GM19023 (cell line): ENCODE results near the gene TRMT1L.

Experiments used
- ATAC-seq: cut with Tn5 transposase; IDR thresholded peaks from one replicate; pipeline ENCODE4 v1.9.1; 2021; ENCODE audit warnings: mild to moderate bottlenecking, moderate library complexity; ENCODE audit not compliant: unreplicated experiment

Gene TRMT1L

DNA sequence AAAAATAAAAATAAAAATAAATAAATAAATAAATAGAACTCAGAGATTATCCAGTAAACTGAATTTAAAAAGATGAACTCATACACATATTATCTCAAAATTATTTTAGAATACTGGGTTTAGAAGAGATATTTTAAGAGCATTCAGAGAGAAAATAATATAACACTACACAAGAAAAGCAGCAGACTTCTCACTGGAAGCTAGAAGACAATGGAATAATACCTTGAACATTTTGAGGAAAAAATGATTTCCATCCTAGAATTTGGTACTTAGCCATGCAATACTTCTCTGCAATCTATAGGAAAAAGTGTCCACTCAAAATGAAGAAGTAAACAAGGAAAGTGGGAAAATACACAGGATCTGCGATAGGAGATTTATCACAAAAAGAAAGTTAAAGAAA lies 24.2 kb downstream of the TRMT1L start:
- ATAC-seq = no peak

DNA sequence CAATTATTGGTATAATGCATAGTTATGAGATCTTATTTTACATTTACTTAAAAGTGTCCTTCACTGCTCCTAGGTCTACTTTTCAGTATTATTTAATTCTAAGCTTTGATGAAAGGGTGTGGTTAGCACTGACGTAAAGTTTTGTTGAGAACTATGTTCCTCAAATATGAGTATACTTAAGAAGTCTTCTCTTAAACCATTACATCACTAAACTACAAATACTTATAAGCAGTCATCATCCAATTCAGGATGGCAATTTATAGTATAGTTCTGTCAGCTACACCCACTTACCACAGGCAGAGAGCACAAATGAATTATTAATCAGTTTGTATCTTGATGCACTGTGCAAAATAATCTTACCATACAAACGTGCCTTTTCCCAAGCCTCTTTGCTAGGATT lies 27.0 kb downstream of the TRMT1L start:
- ATAC-seq = no peak

DNA sequence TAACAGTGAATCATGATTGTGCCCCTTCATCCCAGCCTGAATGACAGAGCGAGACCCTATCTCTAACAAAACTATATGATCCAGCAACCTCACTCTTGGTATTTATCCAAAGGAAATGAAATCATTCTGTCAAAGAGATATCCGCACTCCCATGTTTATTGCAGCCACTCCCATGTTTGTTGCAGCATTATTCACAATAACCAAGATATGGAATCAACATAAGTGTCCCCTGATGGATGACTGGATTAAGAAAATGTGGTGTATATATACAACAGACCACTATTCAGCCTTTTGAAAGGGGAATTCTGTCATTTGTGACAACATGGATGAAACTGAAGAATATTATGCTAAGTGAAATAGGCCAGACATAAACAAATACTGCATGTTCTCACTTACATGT lies 44.4 kb downstream of the TRMT1L start:
- no peak for ATAC-seq

GRCh38 chr1:185111873-185112272 lies 44.9 kb downstream of the TRMT1L start:
- no peak for ATAC-seq

DNA sequence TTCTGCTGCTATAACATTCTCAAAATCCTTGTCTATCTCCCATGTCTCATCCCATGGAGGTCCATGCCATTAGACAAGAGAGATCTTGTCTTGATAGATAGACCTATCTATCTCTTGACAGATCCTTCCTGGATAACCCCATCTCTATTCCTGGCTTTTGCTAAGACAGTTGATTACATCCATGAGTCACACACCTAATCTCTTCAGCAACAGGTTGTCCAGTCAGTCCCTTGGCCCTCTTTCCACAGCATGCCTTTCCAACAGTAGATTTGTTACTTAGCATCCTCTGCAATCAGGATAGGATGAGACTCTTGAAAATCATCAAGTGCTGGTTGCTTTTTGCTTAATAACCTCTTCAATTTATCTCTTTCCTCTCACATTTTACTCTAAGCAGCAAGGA lies 46.6 kb downstream of the TRMT1L start:
- ATAC-seq = no peak

DNA sequence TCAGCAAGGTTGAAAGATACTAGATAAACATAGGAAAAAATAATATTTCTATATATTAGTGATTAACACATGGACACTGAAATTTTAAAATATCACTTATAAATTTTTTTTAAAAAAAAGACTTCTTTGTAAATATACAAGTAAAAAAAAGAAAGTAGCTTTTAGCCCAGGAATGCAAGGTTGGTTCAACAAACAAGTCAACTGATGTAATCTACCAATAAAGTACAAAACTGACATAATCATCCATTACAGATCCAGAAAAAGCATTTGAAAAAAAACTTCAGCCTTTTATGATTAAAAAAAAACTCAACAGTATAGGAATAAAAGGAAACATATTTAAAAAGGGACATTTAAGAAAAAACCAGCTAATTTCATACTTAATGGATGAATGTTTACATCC lies 48.4 kb downstream of the TRMT1L start:
- no peak for ATAC-seq

DNA sequence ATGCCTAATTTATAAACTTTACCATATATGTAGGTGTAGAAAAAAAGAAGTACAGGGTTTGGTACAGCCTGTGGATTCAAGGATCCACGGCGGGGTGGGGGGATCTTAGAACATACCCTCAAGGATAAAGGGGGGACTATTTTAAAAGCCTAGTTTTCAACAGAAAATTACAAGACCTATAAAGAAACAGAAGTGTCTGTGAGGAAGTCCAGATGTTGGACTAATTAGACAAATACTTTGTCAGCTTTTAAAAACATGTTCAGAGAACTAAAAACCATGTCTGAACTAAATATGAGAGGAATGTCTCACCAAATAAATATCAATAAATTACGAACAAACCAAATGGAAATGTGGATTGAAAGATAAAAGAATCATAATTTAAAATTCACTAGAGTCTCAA lies 51.6 kb downstream of the TRMT1L start:
- ATAC-seq = no peak

DNA sequence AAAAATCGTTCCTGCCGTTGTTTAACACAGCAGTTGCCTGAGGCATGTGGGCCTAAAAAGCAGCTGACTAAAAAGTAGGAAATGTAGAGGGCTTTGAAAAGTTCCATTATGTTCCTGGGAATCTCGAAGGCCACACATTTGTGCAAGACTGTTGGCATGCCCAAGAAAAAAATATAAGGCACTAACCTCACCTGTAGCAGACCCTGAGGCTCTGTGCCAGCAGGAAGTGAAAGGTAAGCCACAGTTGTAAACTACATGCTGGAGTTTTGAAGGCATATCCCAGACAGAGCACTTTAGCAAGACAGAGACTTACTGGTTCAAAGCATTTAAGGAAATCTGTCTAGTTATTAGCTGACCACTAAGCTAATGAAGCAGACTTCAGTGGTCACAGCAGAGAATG lies 52.7 kb downstream of the TRMT1L start:
- no peak for ATAC-seq

- no peak for ATAC-seq
Measured at GRCh38 chr1:185096531-185096930, 60.2 kb downstream of the TRMT1L start.

DNA sequence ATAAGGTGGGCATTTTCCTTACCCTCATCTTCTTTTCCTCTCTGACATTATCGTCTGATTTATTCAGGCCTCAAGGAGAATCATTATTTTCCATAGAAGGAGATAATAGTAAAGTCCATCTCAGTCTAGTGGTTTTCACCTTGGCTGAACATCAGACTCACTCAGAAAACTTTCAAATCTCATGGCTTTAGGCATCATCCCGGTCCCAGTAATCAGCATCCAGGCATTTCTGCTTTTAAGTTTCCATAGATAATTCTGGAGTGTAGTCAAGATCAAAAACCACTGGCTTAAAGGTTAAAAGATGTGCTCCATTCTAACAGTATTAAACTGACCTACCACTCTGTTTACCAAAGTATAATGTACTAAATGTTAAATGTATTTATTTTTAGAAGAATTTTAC lies 62.0 kb downstream of the TRMT1L start:
- no peak for ATAC-seq

GRCh38 chr1:185091480-185091879 lies 65.3 kb downstream of the TRMT1L start:
- ATAC-seq = no peak

- ATAC-seq = no peak
Measured at GRCh38 chr1:185087746-185088145, 69.0 kb downstream of the TRMT1L start.

- ATAC-seq = no peak
Measured at GRCh38 chr1:185087101-185087500, 69.7 kb downstream of the TRMT1L start.

DNA sequence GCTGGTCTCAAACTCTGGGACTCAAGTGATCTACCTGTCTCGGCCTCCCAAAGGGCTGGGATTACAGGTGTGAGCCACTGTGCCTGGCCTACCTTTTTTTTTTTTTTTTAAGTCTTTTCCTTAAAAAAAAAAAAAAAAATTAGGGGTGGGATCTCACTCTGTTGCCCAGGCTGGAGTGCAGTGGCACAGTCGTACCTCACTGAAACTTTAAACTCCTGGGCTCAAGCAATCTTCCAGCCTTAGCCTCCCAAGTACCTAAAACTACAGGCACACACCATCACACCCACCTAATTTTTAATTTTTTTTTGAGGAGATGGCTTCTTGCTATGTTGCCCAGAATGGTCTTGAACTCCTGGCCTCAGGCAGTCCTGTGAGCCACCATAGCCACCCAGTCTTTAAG lies 72.9 kb downstream of the TRMT1L start:
- ATAC-seq = no peak

GRCh38 chr1:185080422-185080821 lies 76.3 kb downstream of the TRMT1L start:
- ATAC-seq = no peak

DNA sequence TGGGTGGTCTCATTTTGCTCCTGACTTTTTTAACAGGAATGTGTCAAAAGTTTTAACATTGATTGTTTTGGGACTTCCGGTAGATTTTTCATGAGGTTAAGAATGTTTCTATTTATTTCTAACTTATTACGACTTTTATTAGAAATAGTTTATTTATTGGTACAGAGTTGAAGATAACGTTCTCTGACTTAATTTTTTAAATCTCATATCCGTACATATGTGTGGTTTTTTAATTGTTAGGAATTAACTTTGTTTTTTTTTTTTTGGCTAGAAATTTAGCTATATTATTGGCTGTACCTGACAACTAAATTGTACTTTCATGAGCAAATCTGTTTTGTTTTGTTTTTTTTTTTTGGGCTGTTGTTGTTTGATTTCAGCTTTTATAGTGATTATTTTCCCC lies 79.4 kb downstream of the TRMT1L start:
- ATAC-seq = no peak

DNA sequence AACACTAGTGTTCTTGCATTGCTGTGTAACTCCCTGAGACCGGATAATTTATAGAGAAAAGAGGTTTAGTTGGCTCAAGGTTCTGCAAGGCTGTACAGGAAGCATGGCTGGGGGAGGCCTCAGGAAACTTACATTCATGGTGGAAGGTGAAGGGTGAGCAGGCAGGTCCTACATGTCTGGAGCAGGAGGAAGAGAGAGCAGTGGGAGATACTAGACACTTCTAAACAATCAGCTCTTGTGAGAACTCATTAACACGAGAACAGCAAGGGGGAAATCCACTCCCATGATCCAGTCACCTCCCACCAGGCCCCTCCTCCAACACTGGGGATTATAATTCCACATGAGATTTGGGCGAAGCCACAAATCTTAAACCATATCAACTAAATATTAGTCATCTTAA lies 81.3 kb downstream of the TRMT1L start:
- ATAC-seq = no peak

DNA sequence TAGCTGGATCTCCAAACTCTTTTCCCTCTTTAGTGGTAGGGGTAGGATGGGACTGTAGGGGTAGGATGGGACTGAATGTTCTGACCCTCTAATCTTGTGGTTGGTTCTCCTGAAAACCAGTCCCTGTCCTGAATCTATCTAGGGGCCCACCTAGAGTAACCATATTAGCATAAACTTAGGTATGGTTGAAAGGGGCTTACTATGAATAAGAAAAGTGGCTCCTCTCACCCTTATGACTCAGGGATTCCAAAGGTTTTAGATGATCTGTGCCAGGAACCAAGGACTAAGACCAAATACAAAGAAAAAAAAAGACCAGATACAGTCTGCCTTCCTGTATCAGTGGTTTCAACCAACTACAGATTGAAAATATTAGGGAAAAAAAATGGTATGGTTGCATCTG lies 82.4 kb downstream of the TRMT1L start:
- no peak for ATAC-seq

GRCh38 chr1:185073725-185074124 lies 83.0 kb downstream of the TRMT1L start:
- no peak for ATAC-seq

- no peak for ATAC-seq
Measured at GRCh38 chr1:185070051-185070450, 86.7 kb downstream of the TRMT1L start.

GRCh38 chr1:185069202-185069772 lies 87.5 kb downstream of the TRMT1L start:
- ATAC-seq = no peak

GRCh38 chr1:185068341-185068740 lies 88.4 kb downstream of the TRMT1L start:
- ATAC-seq = no peak
